Esophagus squamous epithelium (tissue), 5 donors: ENCODE measurements around the gene ZCCHC9. TPM values are rescaled to one million over a fixed set of nuclear protein-coding genes. Genes with fewer than 3 reads are reported as not detected.

Experiments used
- DNase-seq: peaks from one replicate; lab custom pipeline; 2025; lab: John Stamatoyannopoulos, UW
- H3K27ac ChIP-seq, 4 donors: fragments of 200-600 bp; sonication (generic); one replicate each; pipeline ENCODE4 v1.5.1; 2016 to 2019; ENCODE audit warnings: mild to moderate bottlenecking in 1 of 4
- H3K27me3 ChIP-seq, 4 donors: fragments of 200-600 bp; sonication (generic); 1 replicate in 3 of 4; 2 replicates in 1 of 4; pipeline versions ENCODE4 v1.5.1 to v1.6.0; 2017 to 2021; ENCODE audit warnings: antibody characterized with exemption in 1 of 4
- H3K36me3 ChIP-seq, 3 donors: fragments of 200-600 bp; sonication (generic); one replicate each; pipeline ENCODE4 v1.5.1; 2016 to 2019
- H3K4me1 ChIP-seq, 3 donors: fragments of 200-600 bp; sonication (generic); one replicate each; pipeline ENCODE4 v1.5.1; 2017 to 2019
- H3K4me3 ChIP-seq, 4 donors: fragments of 200-600 bp; sonication (generic); 1 replicate in 3 of 4; 2 replicates in 1 of 4; pipeline ENCODE4 v1.5.1; 2016 to 2019; ENCODE audit warnings: mild to moderate bottlenecking in 2 of 4, moderate library complexity in 1 of 4
- H3K9me3 ChIP-seq, 3 donors: fragments of 200-600 bp; sonication (generic); one replicate each; pipeline ENCODE4 v1.5.1; 2016 to 2019
- CTCF ChIP-seq, 6 experiments: fragments of 450-650 bp in 4 of 6; fragments of 200-600 bp in 2 of 6; sonication (generic) in 2 of 6; IDR thresholded peaks; one replicate each; pipeline ENCODE4 v1.5.1; 2016 to 2019; ENCODE audit warnings: antibody characterized with exemption in 6 of 6, mild to moderate bottlenecking in 4 of 6, moderate library complexity in 4 of 6
- POLR2A ChIP-seq, 4 donors: fragments of 450-650 bp; IDR thresholded peaks; one replicate each; pipeline ENCODE4 v1.6.1; 2017; ENCODE audit warnings: antibody characterized with exemption in 4 of 4, mild to moderate bottlenecking in 4 of 4, moderate library complexity in 3 of 4
- WGBS, 2 donors: methylation state at CpG; one replicate each; pipeline ENCODE4 v1.1.5; 2018; 5-methylcytosine and 5-hydroxymethylcytosine counted together
- intact Hi-C: fragments of 100-400 bp; cut with DNase I; formaldehyde crosslinking; loops from one replicate; pipeline ENCODE4 v1.15.0; 2022
- total RNA-seq, 4 donors: library from RNA; depleted of rRNA; stranded (reverse); fragments of >200 nt; gene quantifications; one replicate each; pipeline ENCODE4 v1.1.0, GENCODE V29; 2016
- donor health status: DM: yes; HTN: yes; CAD: no.

Gene ZCCHC9
- total RNA-seq, 4 donors from 2014 or later, result 18.3 to 23.6 (median 19.6) TPM

- no peaks in the 10 kb centered on the region for H3K36me3 ChIP-seq
- 68 to 80% methylated on average over 4 of the region's 4 CpGs for WGBS, 2 donors
- DNase-seq, result no peak
- H3K9me3 ChIP-seq, result peaks cover 0 to 8% (median 0%) of the 10 kb centered on the region in 3 donors
- intact Hi-C loops, result loop anchor here (10.0 kb wide), 1 partner anchor 103 kb away; no protein-coding TSS in a partner anchor
- H3K4me1 ChIP-seq, result peaks cover 20 to 29% (median 24%) of the 10 kb centered on the region in 3 donors
- TF ChIP-seq CTCF (IDR thresholded peaks at IDR 0.05) (no peak), POLR2A (IDR thresholded peaks at IDR 0.05) (no peak)
- no peak overlapping the region for H3K4me3 ChIP-seq
- no peak overlapping the region for H3K27ac ChIP-seq
- H3K27me3 ChIP-seq, result no peaks in the 10 kb centered on the region
Measured at GRCh38 chr5:81297531-81297930, 3.9 kb upstream of the ZCCHC9 start.

GRCh38 chr5:81300921-81301270, 491 bp upstream of the ZCCHC9 start:
- Histone ChIP-seq H3K4me3 (peak overlapping the region; percentile 71 to 96 (median 86)), H3K4me1 (peaks cover 20 to 42% (median 29%) of the 10 kb centered on the region in 3 donors), H3K36me3 (peaks cover 0 to 9% (median 0%) of the 10 kb centered on the region in 3 donors), H3K27me3 (no peaks in the 10 kb centered on the region), H3K27ac (peak overlapping the region; percentile 90 to 95 (median 92)), H3K9me3 (no peaks in the 10 kb centered on the region)
- intact Hi-C loops, result no loop called here
- 0% methylated on average over 2 of the region's 2 CpGs for WGBS, 2 donors
- no peak for TF ChIP-seq CTCF (IDR thresholded peaks at IDR 0.05)
- no peak for TF ChIP-seq POLR2A (IDR thresholded peaks at IDR 0.05)
- no peak for DNase-seq

- intact Hi-C loops, result no loop called here
- no peak overlapping the region for H3K27ac ChIP-seq
- no peaks in the 10 kb centered on the region for H3K27me3 ChIP-seq
Measured at GRCh38 chr5:81302596-81302995, 1.2 kb downstream of the ZCCHC9 start.

GRCh38 chr5:81303563-81303962, 2.2 kb downstream of the ZCCHC9 start:
- Histone ChIP-seq H3K36me3 (peaks cover 0 to 10% (median 0%) of the 10 kb centered on the region in 3 donors), H3K4me1 (peaks cover 20 to 42% (median 29%) of the 10 kb centered on the region in 3 donors), H3K27me3 (no peaks in the 10 kb centered on the region), H3K27ac (no peak overlapping the region), H3K9me3 (no peaks in the 10 kb centered on the region), H3K4me3 (no peak overlapping the region)
- TF ChIP-seq POLR2A (IDR thresholded peaks at IDR 0.05) (no peak), CTCF (IDR thresholded peaks at IDR 0.05) (no peak)
- WGBS, 2 donors, result 73 to 95% methylated on average over 1 of the region's 1 CpG
- intact Hi-C loops, result no loop called here
- no peak for DNase-seq

More at GRCh38 chr5:81302596-81302995, 1.2 kb downstream of the ZCCHC9 start:
- WGBS, 2 donors, result 82% methylated on average over 5 of the region's 5 CpGs
- Histone ChIP-seq H3K4me3 (peak overlapping the region in 2 of 4 donors; percentile 71 to 93), H3K4me1 (peaks cover 20 to 42% (median 29%) of the 10 kb centered on the region in 3 donors), H3K36me3 (peaks cover 0 to 9% (median 0%) of the 10 kb centered on the region in 3 donors), H3K9me3 (no peaks in the 10 kb centered on the region)
- no peak for DNase-seq
- TF ChIP-seq CTCF (IDR thresholded peaks at IDR 0.05), result no peak
- no peak for TF ChIP-seq POLR2A (IDR thresholded peaks at IDR 0.05)

GRCh38 chr5:81305785-81306184, 4.4 kb downstream of the ZCCHC9 start:
- Histone ChIP-seq H3K27ac (no peak overlapping the region), H3K4me1 (peaks cover 5 to 23% (median 12%) of the 10 kb centered on the region in 3 donors), H3K9me3 (no peaks in the 10 kb centered on the region), H3K27me3 (no peaks in the 10 kb centered on the region), H3K4me3 (no peak overlapping the region), H3K36me3 (peaks cover 0 to 30% (median 0%) of the 10 kb centered on the region in 3 donors)
- TF ChIP-seq POLR2A (IDR thresholded peaks at IDR 0.05) (no peak), CTCF (IDR thresholded peaks at IDR 0.05) (no peak)
- no peak for DNase-seq
- intact Hi-C loops, result no loop called here
